CD14-positive monocyte (primary cell): ENCODE results near the gene CEP83. TPM values are rescaled to one million over a fixed set of nuclear protein-coding genes. Genes with fewer than 3 reads are reported as not detected.
"Not testable (repeated sequence)": the region's sequence is repeated elsewhere in the genome, so short reads cannot be mapped to it uniquely, and the experiment has no call there.

Experiments used
- DNase-seq, 3 donors: peaks; one replicate each; pipeline ENCODE4 v3.0.0-alpha.2; 2011 to 2022
- H2AFZ ChIP-seq: 2 replicates; pipeline ENCODE4 v1.6.0; 2012; ENCODE audit warnings: mild to moderate bottlenecking, low read depth, low read length, inconsistent platforms; ENCODE audit not compliant: insufficient read depth, poor library complexity, severe bottlenecking
- H3K27ac ChIP-seq, 2 donors: 1 replicate in 1 of 2; 2 replicates in 1 of 2; pipeline ENCODE4 v1.5.1; 2012 to 2013; ENCODE audit warnings: low read length in 2 of 2, control low read depth in 1 of 2, inconsistent platforms in 1 of 2, low read depth in 1 of 2, mild to moderate bottlenecking in 1 of 2
- H3K27me3 ChIP-seq, 2 donors: one replicate each; pipeline versions ENCODE4 v1.6.0 to v1.6.1; 2011 to 2013; ENCODE audit warnings: low read length in 2 of 2; ENCODE audit not compliant: control insufficient read depth in 2 of 2, insufficient read depth in 2 of 2
- H3K36me3 ChIP-seq, 2 donors: replicated peaks in 1 of 2; 1 replicate in 1 of 2; 2 replicates in 1 of 2; pipeline versions ENCODE4 v1.5.1 to v1.6.1; 2012 to 2013; ENCODE audit warnings: low read length in 2 of 2, control low read depth in 1 of 2, inconsistent platforms in 1 of 2, mild to moderate bottlenecking in 1 of 2; ENCODE audit not compliant: insufficient read depth in 2 of 2, control insufficient read depth in 1 of 2
- H3K4me1 ChIP-seq, 2 donors: 1 replicate in 1 of 2; 2 replicates in 1 of 2; pipeline versions ENCODE4 v1.5.1 to v1.6.1; 2012 to 2013; ENCODE audit warnings: low read length in 2 of 2, control low read depth in 1 of 2, inconsistent platforms in 1 of 2, mild to moderate bottlenecking in 1 of 2, moderate library complexity in 1 of 2; ENCODE audit not compliant: insufficient read depth in 2 of 2, control insufficient read depth in 1 of 2
- H3K4me2 ChIP-seq: replicated peaks from 2 replicates; pipeline ENCODE3; 2012; ENCODE audit warnings: low read length, moderate library complexity, mild to moderate bottlenecking; ENCODE audit not compliant: poor library complexity, severe bottlenecking; ENCODE audit errors: extremely low read depth
- H3K4me3 ChIP-seq, 3 experiments: fragments of 200-600 bp in 1 of 3; sonication (generic) in 1 of 3; replicated peaks in 1 of 3; 1 replicate in 2 of 3; 2 replicates in 1 of 3; pipeline ENCODE4 v1.5.1; 2011 to 2013; ENCODE audit warnings: low read length in 3 of 3, mild to moderate bottlenecking in 3 of 3, control low read depth in 2 of 3, low read depth in 2 of 3, inconsistent platforms in 1 of 3, moderate library complexity in 1 of 3
- H3K79me2 ChIP-seq: 2 replicates; pipeline ENCODE4 v1.6.0; 2012; ENCODE audit warnings: mild to moderate bottlenecking, control low read depth, inconsistent platforms, low read length, moderate library complexity; ENCODE audit not compliant: insufficient read depth
- H3K9ac ChIP-seq: 2 replicates; pipeline ENCODE4 v1.6.0; 2017; ENCODE audit warnings: low read length, mild to moderate bottlenecking; ENCODE audit not compliant: insufficient read depth, poor library complexity, severe bottlenecking
- H3K9me3 ChIP-seq, 2 donors: replicated peaks in 1 of 2; 1 replicate in 1 of 2; 2 replicates in 1 of 2; pipeline versions ENCODE4 v1.5.1 to v1.6.1; 2012 to 2013; ENCODE audit warnings: low read length in 2 of 2, control low read depth in 1 of 2; ENCODE audit not compliant: control insufficient read depth in 1 of 2, insufficient read depth in 1 of 2
- H4K20me1 ChIP-seq: 2 replicates; pipeline ENCODE4 v1.6.0; 2012; ENCODE audit warnings: mild to moderate bottlenecking, low read length, control low read depth, moderate library complexity; ENCODE audit not compliant: insufficient read depth
- H3K27ac Mint-ChIP-seq, 7 donors: one replicate each; pipeline ENCODE4 v1.8.0; 2020; ENCODE audit warnings: mild to moderate bottlenecking in 7 of 7, mixed read lengths in 7 of 7, moderate library complexity in 6 of 7, inconsistent platforms in 2 of 7
- H3K27me3 Mint-ChIP-seq, 3 donors: one replicate each; pipeline ENCODE4 v1.8.0; 2021 to 2022; ENCODE audit warnings: low read depth in 3 of 3, mild to moderate bottlenecking in 3 of 3, mixed read lengths in 3 of 3, moderate library complexity in 3 of 3, inconsistent platforms in 1 of 3
- H3K36me3 Mint-ChIP-seq, 2 donors: one replicate each; pipeline ENCODE4 v1.8.0; 2020; ENCODE audit warnings: mixed read lengths in 2 of 2, inconsistent platforms in 1 of 2, mild to moderate bottlenecking in 1 of 2
- H3K4me1 Mint-ChIP-seq: one replicate; pipeline ENCODE4 v1.8.0; 2020; ENCODE audit warnings: mild to moderate bottlenecking, mixed read lengths
- H3K4me3 Mint-ChIP-seq, 2 donors: one replicate each; pipeline ENCODE4 v1.8.0; 2020; ENCODE audit warnings: mild to moderate bottlenecking in 2 of 2, mixed read lengths in 2 of 2, moderate library complexity in 1 of 2
- H3K9me3 Mint-ChIP-seq, 7 donors: one replicate each; pipeline ENCODE4 v1.8.0; 2020 to 2022; ENCODE audit warnings: mixed read lengths in 7 of 7, mild to moderate bottlenecking in 6 of 7, moderate library complexity in 6 of 7, inconsistent platforms in 2 of 7
- WGBS: methylation state at CpG from one replicate; pipeline ENCODE4 v1.1.5; 2013; ENCODE audit warnings: missing lambda C conversion rate; ENCODE audit not compliant: insufficient coverage; 5-methylcytosine and 5-hydroxymethylcytosine counted together
- intact Hi-C, 2 donors: fragments of 100-400 bp; cut with micrococcal nuclease; formaldehyde crosslinking; loops; one replicate each; pipeline versions ENCODE4 v1.15.0 to v1.15.1; 2023
- polyA plus RNA-seq, 3 donors: library from polyadenylated mRNA; depleted of rRNA in 1 of 3; unstranded in 2 of 3; stranded (reverse) in 1 of 3; fragments of 300-500 nt in 2 of 3; fragments of >200 nt in 1 of 3; fragmentation: Illumina TruSeq in 2 of 3; gene quantifications; 1 replicate in 2 of 3; 2 replicates in 1 of 3; pipeline ENCODE4 v1.2.3, GENCODE V29; 2012 to 2021
- TF ChIP-seq, protein P1 (sequence below): fragments of 200-600 bp; IDR thresholded peaks from one replicate; pipeline ENCODE4 v1.8.0; 2022; ENCODE audit warnings: antibody characterized with exemption, mild to moderate bottlenecking

CEP83 gene
- polyA plus RNA-seq, 3 donors, result 0.73 to 3.1 (median 1.0) TPM

DNA sequence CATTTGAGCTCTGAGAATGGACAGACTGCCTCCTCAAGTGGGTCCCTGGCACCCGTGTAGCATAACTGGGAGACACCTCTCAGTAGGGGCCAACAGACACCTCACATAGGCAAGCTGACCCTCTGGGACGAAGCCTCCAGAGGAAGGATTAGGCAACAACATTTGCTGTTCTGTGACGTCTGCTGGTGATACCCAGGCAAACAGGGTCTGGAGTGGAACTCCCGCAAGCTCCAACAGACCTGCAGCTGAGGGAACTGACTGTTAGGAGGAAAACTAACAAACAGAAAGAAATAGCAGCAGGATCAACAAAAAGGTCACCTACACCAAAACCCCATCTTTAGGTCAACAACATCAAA is 69.6 kb downstream of the CEP83 start:
- WGBS, result 81% methylated on average over 3 of the region's 4 CpGs
- no peaks in the 10 kb centered on the region for H3K4me1 Mint-ChIP-seq
- H3K9ac ChIP-seq, result no peak overlapping the region
- H3K4me3 Mint-ChIP-seq, result no peak overlapping the region
- H3K27ac Mint-ChIP-seq, result no peak overlapping the region
- no peak for DNase-seq
- H3K27me3 ChIP-seq, result no peaks in the 10 kb centered on the region
- H3K27me3 Mint-ChIP-seq, result peaks cover 0 to 2% (median 0%) of the 10 kb centered on the region in 3 donors
- H3K9me3 Mint-ChIP-seq, result peaks cover 14 to 26% (median 20%) of the 10 kb centered on the region in 7 donors
- peaks cover 5 to 6% of the 10 kb centered on the region in 2 donors for H3K36me3 ChIP-seq
- H4K20me1 ChIP-seq, result no peaks in the 10 kb centered on the region
- intact Hi-C loops, result no loop called here
- no peaks in the 10 kb centered on the region for H3K4me1 ChIP-seq
- no peaks in the 10 kb centered on the region for H3K79me2 ChIP-seq
- H3K4me2 ChIP-seq, result no peak overlapping the region
- TF ChIP-seq, protein P1, sequence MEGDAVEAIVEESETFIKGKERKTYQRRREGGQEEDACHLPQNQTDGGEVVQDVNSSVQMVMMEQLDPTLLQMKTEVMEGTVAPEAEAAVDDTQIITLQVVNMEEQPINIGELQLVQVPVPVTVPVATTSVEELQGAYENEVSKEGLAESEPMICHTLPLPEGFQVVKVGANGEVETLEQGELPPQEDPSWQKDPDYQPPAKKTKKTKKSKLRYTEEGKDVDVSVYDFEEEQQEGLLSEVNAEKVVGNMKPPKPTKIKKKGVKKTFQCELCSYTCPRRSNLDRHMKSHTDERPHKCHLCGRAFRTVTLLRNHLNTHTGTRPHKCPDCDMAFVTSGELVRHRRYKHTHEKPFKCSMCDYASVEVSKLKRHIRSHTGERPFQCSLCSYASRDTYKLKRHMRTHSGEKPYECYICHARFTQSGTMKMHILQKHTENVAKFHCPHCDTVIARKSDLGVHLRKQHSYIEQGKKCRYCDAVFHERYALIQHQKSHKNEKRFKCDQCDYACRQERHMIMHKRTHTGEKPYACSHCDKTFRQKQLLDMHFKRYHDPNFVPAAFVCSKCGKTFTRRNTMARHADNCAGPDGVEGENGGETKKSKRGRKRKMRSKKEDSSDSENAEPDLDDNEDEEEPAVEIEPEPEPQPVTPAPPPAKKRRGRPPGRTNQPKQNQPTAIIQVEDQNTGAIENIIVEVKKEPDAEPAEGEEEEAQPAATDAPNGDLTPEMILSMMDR, result no peak
- H2AFZ ChIP-seq, result no peak overlapping the region
- H3K9me3 ChIP-seq, result peaks cover 0 to 16% of the 10 kb centered on the region in 2 donors
- H3K4me3 ChIP-seq, result no peak overlapping the region
- peaks cover 32 to 33% of the 10 kb centered on the region in 2 donors for H3K36me3 Mint-ChIP-seq
- no peak overlapping the region for H3K27ac ChIP-seq

DNA sequence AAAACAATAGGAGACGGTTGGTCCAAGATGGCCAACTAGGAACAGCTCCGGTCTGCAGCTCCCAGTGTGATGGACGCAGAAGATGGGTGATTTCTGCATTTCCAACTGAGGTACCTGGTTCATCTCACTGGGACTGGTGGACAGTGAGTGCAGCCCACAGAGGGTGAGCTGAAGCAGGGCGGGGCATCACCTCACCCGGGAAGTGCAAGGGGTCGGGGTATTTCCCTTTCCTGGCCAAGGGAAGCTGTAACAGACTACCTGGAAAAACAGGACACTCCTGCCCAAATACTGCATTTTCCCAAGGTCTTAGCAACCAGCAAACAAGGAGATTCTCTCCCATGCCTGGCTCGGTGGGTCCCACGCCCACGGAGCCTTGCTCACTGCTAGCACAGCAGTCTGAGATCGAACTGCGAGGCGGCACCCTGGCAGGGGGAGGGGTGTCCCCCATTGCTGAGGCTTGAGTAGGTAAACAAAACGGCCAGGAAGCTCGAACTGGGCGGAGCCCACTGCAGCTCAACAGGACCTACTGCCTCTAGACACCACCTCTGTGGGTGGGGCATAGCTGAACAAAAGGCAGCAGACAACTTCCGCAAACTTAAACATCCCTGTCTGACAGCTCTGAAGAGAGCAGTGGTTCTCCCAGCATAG is 70.1 kb downstream of the CEP83 start:
- H4K20me1 ChIP-seq, H3K4me3 Mint-ChIP-seq, H3K9ac ChIP-seq, H3K27me3 ChIP-seq, H3K4me3 ChIP-seq, H3K4me1 ChIP-seq, intact Hi-C loops, H3K27me3 Mint-ChIP-seq, DNase-seq, H3K27ac Mint-ChIP-seq, H3K4me2 ChIP-seq, H3K4me1 Mint-ChIP-seq, H3K27ac ChIP-seq, H3K79me2 ChIP-seq, H2AFZ ChIP-seq: not testable (repeated sequence)
- H3K9me3 ChIP-seq, result peaks cover 0 to 19% of the 10 kb centered on the region in 2 donors
- peaks cover 8 to 11% of the 10 kb centered on the region in 2 donors for H3K36me3 ChIP-seq
- Mint-ChIP-seq H3K9me3 (peaks cover 18 to 31% (median 25%) of the 10 kb centered on the region in 7 donors), H3K36me3 (peaks cover 35 to 38% of the 10 kb centered on the region in 2 donors)
- WGBS, result 97% methylated on average over 7 of the region's 16 CpGs
